GM12874 (cell line): ENCODE data around the gene RANBP9.

ENCODE experiments used
- TF ChIP-seq, protein P1 (sequence below): IDR thresholded peaks from 2 replicates; pipeline ENCODE4 v1.5.1; 2011; ENCODE audit warnings: low read depth, mild to moderate bottlenecking, control low read depth, low read length, moderate library complexity; ENCODE audit not compliant: insufficient read depth

The RANBP9 gene

DNA sequence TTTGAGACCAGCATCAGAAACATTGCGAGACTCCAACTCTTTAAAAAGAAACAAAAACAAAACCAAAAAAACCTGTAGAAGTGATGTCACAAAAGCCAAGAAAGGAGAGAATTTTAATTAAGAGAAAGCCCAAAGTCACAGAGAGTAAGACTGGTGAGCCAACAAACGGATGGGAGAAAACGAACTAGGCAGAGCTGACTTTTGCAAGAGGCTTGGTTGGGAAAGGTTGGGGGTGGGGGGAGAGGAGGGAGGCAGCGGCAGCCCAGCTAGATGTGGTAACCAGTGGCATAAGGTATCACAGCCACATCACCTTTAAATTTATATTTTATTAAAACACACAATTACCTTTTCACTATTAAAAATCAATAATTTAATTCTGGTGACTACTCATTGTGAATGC, 73.0 kb downstream of the RANBP9 start:
- TF ChIP-seq, protein P1, sequence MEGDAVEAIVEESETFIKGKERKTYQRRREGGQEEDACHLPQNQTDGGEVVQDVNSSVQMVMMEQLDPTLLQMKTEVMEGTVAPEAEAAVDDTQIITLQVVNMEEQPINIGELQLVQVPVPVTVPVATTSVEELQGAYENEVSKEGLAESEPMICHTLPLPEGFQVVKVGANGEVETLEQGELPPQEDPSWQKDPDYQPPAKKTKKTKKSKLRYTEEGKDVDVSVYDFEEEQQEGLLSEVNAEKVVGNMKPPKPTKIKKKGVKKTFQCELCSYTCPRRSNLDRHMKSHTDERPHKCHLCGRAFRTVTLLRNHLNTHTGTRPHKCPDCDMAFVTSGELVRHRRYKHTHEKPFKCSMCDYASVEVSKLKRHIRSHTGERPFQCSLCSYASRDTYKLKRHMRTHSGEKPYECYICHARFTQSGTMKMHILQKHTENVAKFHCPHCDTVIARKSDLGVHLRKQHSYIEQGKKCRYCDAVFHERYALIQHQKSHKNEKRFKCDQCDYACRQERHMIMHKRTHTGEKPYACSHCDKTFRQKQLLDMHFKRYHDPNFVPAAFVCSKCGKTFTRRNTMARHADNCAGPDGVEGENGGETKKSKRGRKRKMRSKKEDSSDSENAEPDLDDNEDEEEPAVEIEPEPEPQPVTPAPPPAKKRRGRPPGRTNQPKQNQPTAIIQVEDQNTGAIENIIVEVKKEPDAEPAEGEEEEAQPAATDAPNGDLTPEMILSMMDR, result no peak

DNA sequence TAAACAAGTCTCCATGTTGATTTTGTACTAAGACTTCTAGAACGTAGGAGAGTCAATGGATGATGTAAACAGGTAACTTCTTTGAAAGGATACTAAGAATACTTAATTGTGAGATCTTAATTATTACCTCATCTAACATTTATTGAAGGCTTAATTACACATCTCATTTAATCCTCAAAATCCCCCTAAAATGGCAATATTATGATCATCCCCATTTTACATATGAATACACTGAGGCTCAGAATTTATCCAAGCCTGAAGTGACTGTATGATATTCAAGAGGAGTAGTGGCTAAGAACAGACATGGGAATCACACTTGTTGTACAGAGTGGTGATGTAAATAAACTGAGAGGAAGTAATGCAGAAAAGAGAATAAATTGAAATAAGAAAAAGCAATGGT, 73.6 kb downstream of the RANBP9 start:
- TF ChIP-seq, protein P1, result no peak

DNA sequence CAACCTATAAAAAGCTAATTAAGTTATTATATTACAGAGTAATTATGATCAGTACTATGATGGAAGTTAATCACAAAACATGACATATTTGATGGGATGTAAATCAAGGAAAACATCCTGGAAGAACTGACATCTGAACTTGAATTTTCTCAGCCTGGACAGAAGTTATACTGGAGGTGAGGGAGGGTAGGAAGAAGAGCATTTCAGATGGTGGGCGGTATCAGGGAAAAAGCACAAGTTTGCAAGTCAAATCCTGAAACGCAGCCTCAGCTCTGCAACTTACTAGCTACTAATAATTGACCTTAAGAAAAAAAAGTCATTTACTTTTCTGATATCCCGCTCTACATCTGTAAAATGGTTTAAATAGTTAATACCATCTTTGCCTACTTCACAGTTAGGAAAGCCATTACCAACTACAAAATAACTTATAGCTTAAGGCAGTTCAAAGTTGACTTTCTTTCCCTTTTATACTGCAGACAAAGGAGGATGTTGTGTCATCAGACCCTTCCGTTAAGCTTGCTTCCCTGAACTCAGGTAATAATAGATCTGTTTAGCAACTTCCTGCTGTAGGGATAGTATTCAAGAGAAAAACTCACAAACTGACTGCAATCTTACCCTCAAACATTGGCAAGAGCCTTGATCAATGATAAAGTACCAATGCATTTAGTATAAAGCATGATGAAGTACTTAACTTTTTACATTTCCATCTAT, 75.5 kb downstream of the RANBP9 start:
- TF ChIP-seq, protein P1, result no peak

- TF ChIP-seq, protein P1, result no peak
Measured at GRCh38 chr6:13633343-13633742, 78.3 kb downstream of the RANBP9 start.

DNA sequence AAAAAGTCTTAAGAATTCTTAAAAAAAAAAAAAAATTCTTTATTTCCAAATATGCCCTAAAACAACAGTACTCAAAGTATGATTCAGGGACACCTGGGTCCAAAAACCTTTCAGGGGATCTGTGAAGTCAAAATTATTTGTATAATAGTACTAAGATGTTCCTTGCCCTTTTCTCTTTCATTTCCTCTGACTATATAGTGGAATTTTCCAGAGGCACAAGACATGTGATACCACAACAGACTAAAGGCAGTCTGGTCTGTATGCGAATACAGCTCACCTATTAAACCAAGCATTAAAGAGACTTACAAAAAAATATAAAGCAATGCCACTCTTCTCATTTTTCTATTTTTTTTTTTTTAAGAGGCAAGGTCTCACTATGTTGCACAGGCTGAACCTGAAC, 81.1 kb downstream of the RANBP9 start:
- TF ChIP-seq, protein P1, result no peak

- TF ChIP-seq, protein P1, result no peak
Measured at GRCh38 chr6:13629459-13630116, 82.0 kb downstream of the RANBP9 start.

- TF ChIP-seq, protein P1, result peak; percentile 56
Measured at GRCh38 chr6:13624871-13625288, 86.8 kb downstream of the RANBP9 start.
